Dedifferentiated amniotic fluid mesenchymal stem cell (primary cell): ENCODE data around the gene LMOD3.
A peak's percentile ranks its signal among the peaks of the same experiment; 100 is the strongest.

Experiments
- DNase-seq: peaks from one replicate; pipeline ENCODE4 v3.0.0-alpha.2; 2016; ENCODE audit errors: extremely low spot score

The LMOD3 gene

GRCh38 chr3:69121950-69122349, 445 bp downstream of the LMOD3 start:
- DNase-seq = no peak

GRCh38 chr3:69121513-69121912, 882 bp downstream of the LMOD3 start:
- no peak for DNase-seq

- peak; percentile 62 for DNase-seq
Measured at GRCh38 chr3:69120879-69121464, 1.4 kb downstream of the LMOD3 start.

- no peak for DNase-seq
Measured at GRCh38 chr3:69119681-69120080, 2.7 kb downstream of the LMOD3 start.

GRCh38 chr3:69119138-69119537, 3.3 kb downstream of the LMOD3 start:
- DNase-seq = no peak

GRCh38 chr3:69118555-69118954, 3.8 kb downstream of the LMOD3 start:
- no peak for DNase-seq

- no peak for DNase-seq
Measured at GRCh38 chr3:69116897-69117296, 5.5 kb downstream of the LMOD3 start.

GRCh38 chr3:69116162-69116561, 6.2 kb downstream of the LMOD3 start:
- no peak for DNase-seq

- DNase-seq = no peak
Measured at GRCh38 chr3:69115731-69116130, 6.7 kb downstream of the LMOD3 start.

GRCh38 chr3:69113536-69113935, 8.9 kb downstream of the LMOD3 start:
- DNase-seq = no peak

GRCh38 chr3:69110941-69111546, 11.4 kb downstream of the LMOD3 start:
- DNase-seq = no peak

- no peak for DNase-seq
Measured at GRCh38 chr3:69108811-69109210, 13.6 kb downstream of the LMOD3 start.

GRCh38 chr3:69107841-69108240, 14.6 kb downstream of the LMOD3 start:
- no peak for DNase-seq

GRCh38 chr3:69105320-69105719, 17.1 kb downstream of the LMOD3 start:
- no peak for DNase-seq

- no peak for DNase-seq
Measured at GRCh38 chr3:69104586-69104985, 17.8 kb downstream of the LMOD3 start.

- DNase-seq = no peak
Measured at GRCh38 chr3:69103123-69103522, 19.3 kb downstream of the LMOD3 start.

GRCh38 chr3:69102384-69102783, 20.0 kb downstream of the LMOD3 start:
- DNase-seq = no peak

GRCh38 chr3:69099576-69099975, 22.8 kb downstream of the LMOD3 start:
- DNase-seq = no peak

GRCh38 chr3:69097407-69098086, 24.8 kb downstream of the LMOD3 start:
- DNase-seq = no peak

- DNase-seq = no peak
Measured at GRCh38 chr3:69096299-69096698, 26.1 kb downstream of the LMOD3 start.

GRCh38 chr3:69095636-69096035, 26.8 kb downstream of the LMOD3 start:
- DNase-seq = no peak

GRCh38 chr3:69094467-69095205, 27.8 kb downstream of the LMOD3 start:
- peak; percentile 31 for DNase-seq

- DNase-seq = no peak
Measured at GRCh38 chr3:69092030-69092516, 30.3 kb downstream of the LMOD3 start.
